ENCODE measurements around the gene CNGA4.

The CNGA4 gene

GRCh38 chr11:6219359-6219758 lies 19.5 kb upstream of the CNGA4 start:
- no peak for TF ChIP-seq CTCF (IDR thresholded peaks at IDR 0.05; ENCODE audit: borderline replicate concordance, control extremely low read depth, extremely low read depth, insufficient read depth, missing control alignments)
- no peak for DNase-seq (ENCODE audit: low spot score)
- in situ Hi-C loops (cut with MboI; ENCODE audit: low sequenced_read_pairs, unreplicated experiment): no loop called here

DNA sequence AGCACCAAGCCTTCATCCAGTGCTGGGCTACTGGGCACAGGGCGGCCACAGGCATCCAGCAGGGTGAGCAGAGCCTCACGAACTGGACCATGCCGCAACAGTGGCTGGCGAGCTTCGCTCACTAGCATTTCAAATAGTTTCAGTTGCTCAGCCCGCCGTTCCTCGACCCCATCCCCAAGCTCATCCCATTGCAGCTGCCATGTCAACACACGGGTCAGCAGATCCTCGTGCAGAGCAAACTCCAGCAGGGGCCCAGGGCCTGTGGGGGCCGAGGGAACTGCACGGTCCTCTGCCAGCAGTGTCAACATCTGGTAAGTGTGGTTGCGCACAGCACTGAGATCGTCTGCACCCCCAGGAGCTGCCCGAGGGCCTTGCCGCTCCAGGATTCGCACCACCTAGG lies 15.0 kb upstream of the CNGA4 start:
- DNase-seq (ENCODE audit: low spot score): no peak
- in situ Hi-C loops (cut with MboI; ENCODE audit: low sequenced_read_pairs, unreplicated experiment): no loop called here
- no peak for TF ChIP-seq CTCF (IDR thresholded peaks at IDR 0.05; ENCODE audit: borderline replicate concordance, control extremely low read depth, extremely low read depth, insufficient read depth, missing control alignments)

- no peak for TF ChIP-seq CTCF (IDR thresholded peaks at IDR 0.05; ENCODE audit: borderline replicate concordance, control extremely low read depth, extremely low read depth, insufficient read depth, missing control alignments)
- in situ Hi-C loops (cut with MboI; ENCODE audit: low sequenced_read_pairs, unreplicated experiment): no loop called here
- DNase-seq (ENCODE audit: low spot score): no peak
Observed at GRCh38 chr11:6224421-6224820, 14.5 kb upstream of the CNGA4 start.

DNA sequence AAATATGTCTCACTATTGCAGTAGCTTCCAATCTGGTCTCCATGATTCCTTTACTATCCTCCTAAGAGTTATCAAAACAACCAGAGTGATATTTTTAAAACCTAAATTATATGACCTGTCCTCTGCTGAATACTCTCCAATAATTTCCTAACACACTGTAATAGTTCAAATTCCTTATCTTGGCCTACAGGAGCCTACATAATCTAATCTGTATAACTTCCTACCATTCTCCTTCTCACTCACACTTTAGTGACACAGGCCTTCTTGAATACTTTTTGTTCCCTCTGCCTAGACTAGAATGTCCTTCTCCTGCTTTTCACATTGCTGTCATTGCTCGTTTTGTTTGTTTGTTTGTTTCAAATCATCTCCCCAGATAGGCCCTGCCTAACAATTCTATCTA lies 13.9 kb upstream of the CNGA4 start:
- TF ChIP-seq CTCF (IDR thresholded peaks at IDR 0.05; ENCODE audit: borderline replicate concordance, control extremely low read depth, extremely low read depth, insufficient read depth, missing control alignments): no peak
- in situ Hi-C loops (cut with MboI; ENCODE audit: low sequenced_read_pairs, unreplicated experiment): no loop called here
- no peak for DNase-seq (ENCODE audit: low spot score)

DNA sequence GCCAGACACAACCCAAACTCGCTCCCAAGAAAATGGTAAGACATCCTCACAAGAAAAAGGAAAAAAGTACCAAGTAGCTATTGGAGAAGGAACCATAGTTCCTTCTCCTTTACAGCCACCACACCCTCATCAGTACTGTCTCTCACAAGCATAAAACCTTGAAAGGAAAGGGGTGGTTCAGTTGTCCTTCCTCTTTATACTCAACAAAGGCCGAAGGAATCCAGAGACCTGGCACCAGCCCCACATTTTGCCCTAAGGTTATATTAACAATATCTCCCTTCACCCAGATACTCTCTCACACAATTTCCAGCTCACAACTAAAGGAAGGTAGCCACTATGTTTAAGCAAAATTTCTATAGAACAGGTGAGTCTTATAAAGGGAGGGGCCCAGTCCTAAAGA lies 13.0 kb upstream of the CNGA4 start:
- no peak for DNase-seq (ENCODE audit: low spot score)
- in situ Hi-C loops (cut with MboI; ENCODE audit: low sequenced_read_pairs, unreplicated experiment): no loop called here
- no peak for TF ChIP-seq CTCF (IDR thresholded peaks at IDR 0.05; ENCODE audit: borderline replicate concordance, control extremely low read depth, extremely low read depth, insufficient read depth, missing control alignments)

GRCh38 chr11:6228520-6228919 lies 10.4 kb upstream of the CNGA4 start:
- TF ChIP-seq CTCF (IDR thresholded peaks at IDR 0.05; ENCODE audit: borderline replicate concordance, control extremely low read depth, extremely low read depth, insufficient read depth, missing control alignments): no peak
- DNase-seq (ENCODE audit: low spot score): no peak
- in situ Hi-C loops (cut with MboI; ENCODE audit: low sequenced_read_pairs, unreplicated experiment): no loop called here

- TF ChIP-seq CTCF (IDR thresholded peaks at IDR 0.05; ENCODE audit: borderline replicate concordance, control extremely low read depth, extremely low read depth, insufficient read depth, missing control alignments): no peak
- no peak for DNase-seq (ENCODE audit: low spot score)
- in situ Hi-C loops (cut with MboI; ENCODE audit: low sequenced_read_pairs, unreplicated experiment): no loop called here
Observed at GRCh38 chr11:6229911-6230310, 9.0 kb upstream of the CNGA4 start.

All from GM13976 (cell line).